ENCODE results near the gene SPACA1.

DNA sequence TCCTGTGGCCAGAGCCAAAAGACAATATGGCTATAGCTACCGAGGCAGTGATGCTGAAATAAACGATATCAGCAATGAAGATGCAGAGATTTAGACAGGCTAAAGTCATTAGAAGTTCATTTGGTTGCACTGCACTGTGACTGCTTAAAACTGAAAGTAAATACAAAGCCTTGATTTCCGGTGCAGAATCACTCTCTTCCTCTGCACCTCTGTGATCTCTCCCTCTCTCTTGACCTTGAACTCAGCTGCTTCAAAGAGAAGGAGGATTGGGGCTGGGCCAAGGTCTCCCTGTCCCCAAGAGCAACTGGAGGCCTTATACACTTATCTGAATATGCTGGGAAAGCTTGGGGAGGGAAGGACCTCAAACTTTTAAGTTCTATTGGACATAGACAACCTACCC, 34.6 kb upstream of the SPACA1 start:
- TF ChIP-seq, protein P1, sequence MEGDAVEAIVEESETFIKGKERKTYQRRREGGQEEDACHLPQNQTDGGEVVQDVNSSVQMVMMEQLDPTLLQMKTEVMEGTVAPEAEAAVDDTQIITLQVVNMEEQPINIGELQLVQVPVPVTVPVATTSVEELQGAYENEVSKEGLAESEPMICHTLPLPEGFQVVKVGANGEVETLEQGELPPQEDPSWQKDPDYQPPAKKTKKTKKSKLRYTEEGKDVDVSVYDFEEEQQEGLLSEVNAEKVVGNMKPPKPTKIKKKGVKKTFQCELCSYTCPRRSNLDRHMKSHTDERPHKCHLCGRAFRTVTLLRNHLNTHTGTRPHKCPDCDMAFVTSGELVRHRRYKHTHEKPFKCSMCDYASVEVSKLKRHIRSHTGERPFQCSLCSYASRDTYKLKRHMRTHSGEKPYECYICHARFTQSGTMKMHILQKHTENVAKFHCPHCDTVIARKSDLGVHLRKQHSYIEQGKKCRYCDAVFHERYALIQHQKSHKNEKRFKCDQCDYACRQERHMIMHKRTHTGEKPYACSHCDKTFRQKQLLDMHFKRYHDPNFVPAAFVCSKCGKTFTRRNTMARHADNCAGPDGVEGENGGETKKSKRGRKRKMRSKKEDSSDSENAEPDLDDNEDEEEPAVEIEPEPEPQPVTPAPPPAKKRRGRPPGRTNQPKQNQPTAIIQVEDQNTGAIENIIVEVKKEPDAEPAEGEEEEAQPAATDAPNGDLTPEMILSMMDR (IDR thresholded peaks at IDR 0.05): no peak
- TF ChIP-seq EZH2 (IDR thresholded peaks at IDR 0.05) (no peak), EZH2phosphoT487 (IDR thresholded peaks at IDR 0.05) (no peak)

All from neural progenitor cell (in vitro differentiated cells).